CD4-positive, alpha-beta T cell treated with Interleukin-17A for 1 hour (primary cell): ENCODE results near the gene RHEB.
A peak's percentile ranks its signal among the peaks of the same experiment; 100 is the strongest.
"Not testable (repeated sequence)": the region's sequence is repeated elsewhere in the genome, so short reads cannot be mapped to it uniquely, and the experiment has no call there.

Experiments used
- DNase-seq: peaks from one replicate; pipeline ENCODE4 v3.0.0-alpha.2; 2020

The RHEB gene

GRCh38 chr7:151519765-151520418, at the start of gene RHEB:
Gene RHEB, minus strand, starts transcription at chr7:151519895. Its CDS starts 384 bp downstream, at chr7:151519511.
- peak; percentile 100 for DNase-seq

DNA sequence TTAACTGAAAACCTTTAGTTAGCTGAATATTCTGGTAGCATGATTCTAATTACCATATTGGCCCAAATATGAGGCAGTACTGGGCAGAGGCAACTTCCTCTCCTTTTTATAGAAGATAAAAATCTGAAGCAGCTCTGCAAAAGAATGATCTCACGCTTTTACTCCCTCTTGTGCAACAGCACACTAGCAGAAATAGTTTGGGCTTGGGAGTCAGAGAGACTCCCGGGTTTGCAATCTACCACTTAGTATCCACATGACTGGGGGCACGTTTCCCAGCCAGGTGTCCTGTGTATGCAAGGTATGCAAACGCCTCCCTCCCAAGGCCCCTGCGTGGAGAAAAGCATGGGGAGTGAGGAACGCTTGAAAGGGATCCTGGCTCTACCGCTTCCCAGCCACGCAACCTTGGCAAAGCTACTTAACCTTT, 47.2 kb upstream of the RHEB start:
- DNase-seq, result no peak

DNA sequence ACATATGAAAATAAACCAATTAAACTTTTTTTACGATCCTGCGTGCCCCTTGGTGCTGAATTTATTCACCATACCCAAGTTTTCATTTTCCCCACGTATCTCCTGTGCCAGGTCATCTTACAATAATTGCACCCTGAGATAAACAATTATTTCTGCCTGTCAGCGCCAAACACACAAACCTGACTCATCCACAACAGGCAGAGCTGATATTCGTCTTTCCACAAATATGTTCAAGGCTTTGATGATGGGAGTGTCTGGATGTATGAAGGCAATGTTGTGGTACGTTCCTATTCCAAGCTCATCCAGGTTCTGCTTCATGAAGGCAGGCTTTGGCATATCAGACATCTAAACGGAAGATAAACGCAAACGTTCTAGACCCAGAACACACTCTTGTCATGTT, 45.8 kb upstream of the RHEB start:
- DNase-seq, result no peak

DNA sequence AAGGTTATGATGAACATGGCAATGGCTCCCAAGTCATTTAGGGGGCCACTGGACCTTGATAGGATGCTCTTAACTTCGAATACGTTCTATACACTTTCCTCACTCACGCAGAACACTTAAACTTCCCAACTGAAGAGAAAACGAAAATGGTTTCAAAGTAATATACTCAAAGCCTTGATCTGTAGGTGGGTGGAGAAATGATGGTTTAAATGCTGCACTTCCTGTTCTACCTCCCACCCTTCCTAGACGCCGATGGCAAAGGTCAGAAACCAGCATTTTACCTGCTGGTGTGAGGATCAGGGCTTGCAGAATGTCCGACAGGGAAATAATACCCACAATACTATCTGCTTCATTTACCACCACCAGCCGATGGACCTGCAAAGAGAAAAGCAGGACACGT, 40.5 kb upstream of the RHEB start:
- DNase-seq, result peak; percentile 7

DNA sequence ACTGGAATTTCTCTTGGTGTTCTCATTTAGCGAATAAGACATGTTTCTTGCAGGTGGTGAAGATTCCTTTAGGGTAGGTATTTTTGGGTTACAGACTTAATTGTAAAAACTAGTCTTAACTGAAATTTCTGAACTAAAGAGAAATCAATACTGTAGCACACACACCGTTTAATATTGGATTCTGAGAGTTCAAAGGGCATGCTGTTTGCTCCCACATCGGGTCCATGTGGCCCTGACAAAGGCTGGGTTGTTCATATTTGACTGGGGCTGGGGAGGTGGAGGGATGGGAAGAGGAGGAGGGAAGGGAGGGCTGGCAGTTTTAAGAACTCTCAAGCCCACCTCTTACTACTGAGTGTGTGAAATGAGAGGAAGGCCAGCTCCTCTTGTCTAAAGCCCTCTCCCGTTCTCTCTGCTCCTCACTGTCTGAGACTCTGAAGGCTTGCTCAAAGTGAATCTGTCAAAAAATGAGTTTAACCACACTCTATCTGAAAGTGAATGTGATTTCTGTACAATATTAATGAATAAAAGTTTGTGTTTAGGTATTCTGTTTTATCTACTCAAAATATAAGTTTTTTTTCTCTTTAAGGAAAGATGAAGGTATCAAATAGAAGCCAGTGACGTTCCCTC, 40.0 kb upstream of the RHEB start:
- DNase-seq, result no peak

DNA sequence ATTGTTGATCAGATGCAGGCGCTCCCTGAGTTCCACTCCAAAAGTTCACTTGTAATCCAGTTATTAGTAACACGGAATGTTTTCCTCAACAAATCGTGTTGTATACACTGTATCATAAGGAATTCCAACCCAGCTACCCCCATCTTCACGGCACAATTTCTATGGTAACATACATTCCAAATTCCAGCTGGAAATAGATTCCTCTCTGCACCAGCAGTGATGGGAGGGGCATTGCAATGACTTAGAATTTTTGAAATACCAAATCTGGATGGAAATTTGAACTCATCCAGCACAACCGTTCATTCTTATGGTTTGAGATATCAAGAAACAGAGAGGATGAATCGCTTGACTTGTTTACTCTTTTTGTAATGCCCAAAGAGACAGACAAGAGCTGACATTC, 38.9 kb upstream of the RHEB start:
- DNase-seq, result no peak

GRCh38 chr7:151556592-151556991, 36.9 kb upstream of the RHEB start:
- no peak for DNase-seq

DNA sequence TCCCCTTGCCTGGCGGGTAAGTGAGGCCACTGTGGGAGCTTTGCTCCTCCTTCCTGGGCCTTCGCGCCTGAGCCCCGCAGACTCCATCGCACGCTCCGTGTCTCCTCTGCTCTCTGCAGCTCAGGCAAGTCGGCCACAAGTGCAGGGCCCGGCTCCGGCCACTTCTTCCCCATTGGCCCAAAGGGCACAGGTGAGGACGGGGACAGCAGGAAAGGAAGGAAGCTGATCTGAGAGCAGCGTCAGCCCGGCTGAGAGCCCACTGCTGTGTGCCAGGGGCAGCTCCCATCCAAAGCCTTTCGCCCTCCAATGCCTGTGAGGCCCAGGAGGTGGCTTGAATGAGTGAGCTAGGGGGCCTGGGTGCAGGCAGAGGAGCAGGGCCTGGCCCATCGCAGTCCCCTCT, 33.7 kb upstream of the RHEB start:
- DNase-seq, result no peak

- DNase-seq, result no peak
These were observed 32.8 kb upstream of the RHEB start for GRCh38 chr7:151552352-151553028.

GRCh38 chr7:151551820-151552219, 32.1 kb upstream of the RHEB start:
- DNase-seq, result no peak

DNA sequence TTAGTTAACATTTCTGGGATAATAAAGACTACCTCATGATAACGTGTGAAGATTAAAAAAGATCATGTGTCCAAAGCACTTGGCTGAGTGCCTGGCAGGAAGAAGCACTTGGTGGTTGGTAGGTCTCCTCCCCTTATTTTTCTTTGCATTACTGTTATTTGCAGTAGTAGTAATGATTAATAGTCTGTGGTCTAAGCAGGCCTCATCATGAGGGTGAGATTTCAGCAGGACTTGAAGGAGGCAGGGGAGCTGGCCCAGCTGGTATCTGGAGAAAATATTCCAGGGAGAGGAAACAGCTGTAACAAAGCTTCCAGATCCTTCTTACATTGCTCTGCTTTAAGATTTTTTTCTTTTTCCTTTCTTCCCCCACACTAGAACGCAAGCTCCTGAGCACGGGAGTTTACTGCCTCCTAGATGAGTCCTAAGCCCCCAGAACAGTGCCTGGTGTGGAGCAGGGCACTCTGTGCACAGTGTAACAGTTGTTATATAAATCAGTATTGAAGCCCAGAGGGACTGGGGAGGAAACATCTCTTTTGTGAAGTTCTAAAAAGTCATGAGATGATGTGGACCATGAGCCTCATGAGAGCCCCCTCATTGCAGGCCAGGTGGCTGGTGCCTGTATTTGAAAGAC, 31.1 kb upstream of the RHEB start:
- no peak for DNase-seq

DNA sequence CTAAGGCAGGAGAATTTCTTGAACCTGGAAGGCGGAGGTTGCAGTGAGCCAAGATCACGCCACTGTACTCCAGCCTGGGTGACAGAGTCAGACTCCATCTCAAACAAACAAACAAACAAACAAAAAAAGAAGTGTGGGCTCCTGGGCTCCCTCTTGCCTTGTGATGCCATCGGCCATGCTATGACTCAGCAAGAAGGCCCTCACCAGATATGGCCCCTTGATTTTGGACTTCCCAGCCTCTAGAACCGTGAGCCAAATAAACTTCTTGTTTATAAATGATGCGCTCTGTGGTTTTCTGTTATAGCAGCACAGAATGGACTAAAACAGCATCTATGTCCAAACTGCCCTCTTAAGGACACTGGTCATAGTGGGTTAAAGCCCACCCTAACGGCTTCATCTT, 29.9 kb upstream of the RHEB start:
- DNase-seq, result no peak

DNA sequence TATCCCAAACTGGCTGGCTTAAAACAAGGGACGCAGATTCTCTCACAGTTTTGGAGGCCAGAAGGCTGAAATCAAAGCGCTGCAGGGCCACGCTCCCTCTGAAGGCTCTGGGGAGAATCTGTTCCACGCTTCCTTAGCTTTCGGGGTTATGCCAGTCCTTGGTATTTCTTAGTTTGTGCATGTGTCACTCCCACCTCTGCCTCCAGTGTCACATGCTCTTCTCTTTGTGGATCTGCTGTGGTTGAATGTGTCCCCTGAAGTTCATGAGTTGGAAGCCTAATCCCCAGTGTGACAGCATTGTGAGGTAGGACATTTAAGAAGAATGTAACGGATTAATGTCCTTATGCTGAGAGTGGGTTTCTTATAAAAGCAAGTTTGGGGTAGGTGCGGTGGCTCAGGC, 29.4 kb upstream of the RHEB start:
- no peak for DNase-seq

GRCh38 chr7:151544183-151544582, 24.5 kb upstream of the RHEB start:
- DNase-seq, result no peak

DNA sequence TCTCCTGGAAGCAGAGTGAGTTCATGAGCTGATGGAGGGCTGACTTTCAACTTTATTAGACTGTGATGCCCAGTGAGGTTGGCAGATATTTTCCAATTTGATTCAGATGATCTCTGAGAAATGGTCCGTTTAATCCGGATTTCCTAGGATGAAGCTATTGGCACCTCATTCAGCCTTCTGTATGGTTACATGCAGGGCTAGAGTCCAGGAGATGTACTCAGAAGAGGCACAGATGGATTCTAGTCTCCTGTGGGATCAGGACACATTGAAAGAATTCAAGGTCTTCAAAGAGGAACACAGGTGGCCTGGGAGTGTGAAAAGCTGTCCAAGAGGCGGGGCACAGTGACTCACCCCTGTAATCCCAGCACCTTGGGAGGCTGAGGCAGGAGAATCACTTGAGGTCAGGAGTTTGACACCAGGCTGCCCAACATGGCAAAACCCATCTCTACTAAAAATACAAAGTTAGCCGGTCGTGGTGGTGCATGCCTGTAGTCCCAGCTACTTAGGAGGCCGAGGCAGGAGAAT, 23.0 kb upstream of the RHEB start:
- no peak for DNase-seq

DNA sequence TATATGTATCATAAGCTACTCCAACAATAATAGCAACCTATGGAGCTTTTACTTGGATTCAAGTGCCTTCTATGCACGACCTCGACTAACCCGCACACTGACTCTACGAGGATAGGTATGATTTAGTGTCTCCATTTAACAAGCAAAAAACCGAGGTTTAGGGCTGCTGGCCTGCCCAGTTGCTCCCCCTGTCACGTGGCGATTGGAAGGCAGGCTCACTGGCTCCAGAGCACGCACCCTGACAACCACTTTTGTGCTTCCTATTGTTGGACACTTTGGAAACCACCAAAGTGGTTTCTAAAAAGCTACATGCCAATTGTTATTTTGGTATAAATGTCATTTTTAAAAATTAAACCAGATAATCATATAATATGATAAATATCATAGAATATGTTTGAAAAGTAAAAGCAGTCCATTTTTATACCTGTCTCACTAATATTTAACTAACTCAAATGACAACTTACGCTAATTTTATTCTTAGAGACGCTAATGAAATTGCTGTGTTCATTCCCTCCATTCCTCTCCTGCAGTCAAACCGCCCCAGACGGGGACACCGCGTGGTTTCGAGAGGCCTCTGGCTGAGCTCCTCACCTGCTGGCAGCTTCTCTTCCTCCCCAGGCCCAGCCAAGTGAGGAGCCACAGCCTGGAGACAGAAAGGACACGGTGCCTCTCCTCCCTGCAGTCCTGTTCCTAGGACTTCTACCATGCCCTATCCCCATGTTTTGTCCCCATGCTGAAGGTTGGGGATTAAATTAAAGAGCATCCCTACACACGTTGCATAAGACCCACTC, 22.2 kb upstream of the RHEB start:
- no peak for DNase-seq

DNA sequence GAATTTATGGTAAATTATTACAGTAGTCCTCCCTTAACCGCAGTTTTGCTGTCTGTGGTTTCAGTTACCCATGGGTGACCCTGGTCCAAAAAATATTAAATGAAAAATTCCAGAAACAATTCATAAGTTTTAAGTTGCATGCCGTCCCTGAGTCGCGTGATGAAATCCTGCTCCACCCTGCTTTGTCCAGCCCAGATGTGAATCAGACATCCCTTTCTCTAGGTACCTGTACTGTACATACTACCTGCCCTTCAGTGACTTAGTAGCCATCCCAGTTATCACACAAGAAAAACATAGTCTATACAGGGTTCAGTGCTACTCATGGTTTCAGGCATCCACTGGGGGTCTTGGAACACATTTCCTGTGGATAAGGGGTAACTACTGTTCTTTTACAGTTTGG, 20.5 kb upstream of the RHEB start:
- no peak for DNase-seq

GRCh38 chr7:151539088-151539671, 19.5 kb upstream of the RHEB start:
- no peak for DNase-seq

DNA sequence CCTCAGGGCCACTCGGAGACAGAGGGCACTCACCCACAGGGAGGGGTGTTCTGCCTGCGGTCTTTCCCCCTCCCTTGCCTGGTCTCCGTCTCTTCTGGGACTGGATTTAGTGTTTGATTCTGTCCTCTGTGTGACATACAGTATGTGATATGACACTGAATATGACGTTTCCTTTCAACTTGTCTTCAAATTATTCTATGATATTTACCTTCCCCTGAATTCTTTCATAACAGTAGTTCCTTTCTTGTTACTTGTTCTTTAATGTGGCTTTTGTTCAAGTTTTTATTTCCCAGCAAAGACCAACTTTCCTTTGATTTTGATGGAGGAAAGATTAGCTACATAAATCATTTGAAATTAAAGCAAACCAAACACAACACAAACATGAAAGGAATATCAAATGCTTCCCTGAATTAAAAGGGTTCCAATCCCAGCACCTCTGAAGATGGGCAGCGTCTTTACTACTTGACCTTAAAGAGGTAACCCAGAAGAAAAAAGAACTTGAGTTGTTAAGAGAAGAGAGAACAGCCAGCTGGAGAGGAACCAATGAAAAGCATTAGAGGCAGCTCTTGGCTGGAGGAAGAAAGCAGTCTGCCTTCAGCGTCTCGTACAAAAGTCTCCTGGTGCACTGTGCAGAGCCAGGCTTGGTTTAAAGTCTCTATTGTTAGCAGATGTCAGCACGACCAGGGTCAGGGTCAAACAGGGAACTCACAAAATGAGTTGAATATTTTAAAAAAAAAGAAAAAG, 18.3 kb upstream of the RHEB start:
- no peak for DNase-seq

DNA sequence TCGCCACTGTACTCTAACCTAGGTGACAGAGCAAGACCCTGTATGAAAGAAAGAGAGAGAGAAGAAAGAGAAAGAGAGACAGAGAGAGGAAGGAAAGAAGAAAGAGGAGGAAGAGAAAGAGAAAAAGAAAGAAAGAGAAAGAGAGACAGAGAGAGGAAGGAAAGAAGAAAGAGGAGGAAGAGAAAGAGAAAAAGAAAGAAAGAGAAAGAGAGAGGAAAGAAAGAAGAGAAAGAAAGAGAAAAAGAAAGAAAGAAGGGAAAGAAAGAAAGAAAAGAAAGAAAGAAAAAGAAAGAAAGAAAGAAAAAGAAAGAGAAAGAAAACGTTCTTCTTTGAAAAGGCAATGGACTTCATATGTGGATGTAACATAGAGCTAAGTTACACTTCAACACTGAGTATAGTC, 16.5 kb upstream of the RHEB start:
- DNase-seq, result not testable (repeated sequence)

DNA sequence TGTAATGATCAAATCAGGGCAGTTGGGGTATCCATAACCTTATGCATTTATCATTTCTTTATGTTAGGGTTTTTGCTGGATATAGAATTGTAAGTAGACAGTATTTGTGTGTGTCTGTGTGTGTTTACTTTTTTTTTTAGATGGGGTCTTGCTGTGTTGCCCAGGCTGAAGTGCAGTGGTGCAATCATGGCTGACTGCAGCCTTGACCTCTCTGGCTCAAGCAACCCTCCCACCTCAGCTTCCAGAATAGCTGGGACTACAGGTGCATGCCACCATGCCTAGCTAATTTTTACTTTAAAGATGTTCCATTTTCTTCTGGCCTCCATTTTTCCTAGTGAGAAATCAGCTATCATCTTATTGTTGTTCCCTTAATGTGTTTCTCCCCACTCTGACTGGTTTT, 10.1 kb upstream of the RHEB start:
- DNase-seq, result no peak

DNA sequence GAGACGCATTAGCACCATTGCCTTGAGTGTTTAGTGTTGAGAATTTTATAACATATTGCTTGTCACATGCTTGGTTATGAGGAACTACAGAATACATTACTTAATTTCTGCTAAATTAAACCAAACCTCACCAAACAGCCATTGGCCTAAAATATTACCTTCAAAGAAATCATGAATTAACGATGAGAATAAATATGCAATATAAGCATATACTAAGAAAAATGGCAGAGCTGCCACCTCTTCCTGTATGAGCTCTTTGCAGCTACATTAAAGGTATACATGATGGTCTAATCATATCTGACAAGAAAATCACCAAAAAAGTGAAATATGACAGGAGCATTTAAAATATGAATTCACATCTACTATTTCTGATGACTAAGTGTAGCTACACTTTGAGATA, 5.2 kb upstream of the RHEB start:
- DNase-seq, result no peak
